Measurements from ENCODE around the gene CT45A2.
"Not testable (repeated sequence)": the region's sequence is repeated elsewhere in the genome, so short reads cannot be mapped to it uniquely, and the experiment has no call there.

The CT45A2 gene, protein sequence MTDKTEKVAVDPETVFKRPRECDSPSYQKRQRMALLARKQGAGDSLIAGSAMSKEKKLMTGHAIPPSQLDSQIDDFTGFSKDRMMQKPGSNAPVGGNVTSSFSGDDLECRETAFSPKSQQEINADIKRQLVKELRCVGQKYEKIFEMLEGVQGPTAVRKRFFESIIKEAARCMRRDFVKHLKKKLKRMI

GRCh38 chrX:135819912-135820311 is at the start of gene CT45A2:
Gene CT45A2, minus strand, starts transcription at chrX:135820012. Its CDS starts 3,747 bp downstream, at chrX:135816265.
- DNase-seq: not testable (repeated sequence)

GRCh38 chrX:135854438-135854837 is 34.6 kb upstream of the CT45A2 start, which contains the start of gene CT45A8:
Gene CT45A8, minus strand, starts transcription at chrX:135854538. Its CDS starts 3,755 bp downstream, at chrX:135850783.
- DNase-seq: not testable (repeated sequence)

- not testable (repeated sequence) for DNase-seq
Observed at GRCh38 chrX:135837180-135837579, 17.4 kb upstream of the CT45A2 start, which contains the start of gene CT45A7. Gene CT45A7, minus strand, starts transcription at chrX:135837280. Its CDS starts 3,747 bp downstream, at chrX:135833533.

GRCh38 chrX:135802687-135803086 is 17.1 kb downstream of the CT45A2 start, which contains the start of gene CT45A6:
Gene CT45A6, minus strand, starts transcription at chrX:135802787. Its CDS starts 3,794 bp downstream, at chrX:135798993.
- DNase-seq: not testable (repeated sequence)

- not testable (repeated sequence) for DNase-seq
Observed at GRCh38 chrX:135785403-135785802, 34.4 kb downstream of the CT45A2 start, which contains the start of gene CT45A5. Gene CT45A5, minus strand, starts transcription at chrX:135785503. Its CDS starts 3,774 bp downstream, at chrX:135781729.

DNA sequence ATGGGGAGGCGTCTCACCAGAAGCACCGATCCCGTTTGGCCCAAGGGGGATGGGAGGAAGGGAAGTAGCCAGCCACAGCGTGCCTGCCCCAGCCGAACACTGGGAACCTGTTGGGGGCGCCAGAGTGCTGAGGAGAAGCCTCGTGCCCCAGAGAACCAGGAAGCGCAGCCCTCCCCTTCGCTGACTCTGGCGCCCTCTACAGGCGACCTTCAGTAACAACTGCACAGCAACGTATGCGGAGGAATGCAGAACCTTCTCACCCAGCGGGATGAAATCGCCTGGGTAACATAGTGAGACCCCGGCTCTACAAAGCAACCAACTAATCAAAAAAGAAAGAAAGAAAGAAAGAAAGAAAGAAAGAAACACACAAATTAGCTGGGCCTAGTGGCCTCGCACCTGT is 51.7 kb downstream of the CT45A2 start, which contains the start of gene CT45A3:
TSS of gene CT45A3 (minus strand) at position 101 of the 400 bp plus-strand sequence. CDS start 3,747 bp downstream, outside the sequence.
- DNase-seq: not testable (repeated sequence)
